K562 (cell line): ENCODE measurements around the gene CPT1C. TPM values are rescaled to one million over a fixed set of nuclear protein-coding genes. Genes with fewer than 3 reads are reported as not detected.

Source experiments
- ATAC-seq: fragments of 200-7000 bp; cut with Tn5 transposase; 3 replicates; pipeline ENCODE4 v1.9.1; 2020; ENCODE audit warnings: moderate library complexity
- BruUV-seq: library from RNA; stranded (reverse); fragments of 400-500 nt; replicated peaks from 2 replicates; lab custom pipeline; 2021; lab: Mats Ljungman, UMichigan
- CTCF ChIA-PET: fragments of 300-600 bp; formaldehyde crosslinking; extraction: SDS; loops from one replicate; lab custom pipeline; 2021; ENCODE audit warnings: low intra/inter-chr PET ratio; lab: Yijun Ruan, JAX
- POLR2A ChIA-PET: fragments of 300-600, 350-650 bp; sonication (Branson Sonifier 250); formaldehyde crosslinking; extraction: SDS; loops from one replicate; lab custom pipeline; 2021; ENCODE audit warnings: antibody characterized with exemption, inconsistent platforms; lab: Yijun Ruan, JAX
- DNase-seq, 4 experiments: peaks; one replicate each; pipeline versions ENCODE4 v3.0.0 to v3.0.0-alpha.2; 2011 to 2018; ENCODE audit warnings: low spot score in 3 of 4, mixed read lengths in 3 of 4; ENCODE audit errors: extremely low read depth in 1 of 4
- FAIRE-seq: peaks from 2 replicates; lab custom pipeline; 2011; peaks lifted over from hg19 to GRCh38; lab: Jason Lieb, UNC
- H2AFZ ChIP-seq: 2 replicates; pipeline ENCODE4 v1.6.0; 2011; ENCODE audit warnings: low read depth, low read length, control low read depth, inconsistent platforms
- H3K27ac ChIP-seq: fragments of 200-600 bp; 3 replicates; pipeline ENCODE4 v1.8.0; 2011; ENCODE audit warnings: low read depth, mild to moderate bottlenecking, control low read depth, inconsistent platforms, low read length, moderate library complexity, mixed read lengths; ENCODE audit errors: extremely low read depth
- H3K27me3 ChIP-seq, 2 experiments: fragments of 300-600 bp in 1 of 2; 2 replicates in 1 of 2; 3 replicates in 1 of 2; pipeline versions ENCODE4 v1.6.0 to v1.8.0; 2011; ENCODE audit warnings: inconsistent platforms in 2 of 2, low read length in 2 of 2, mild to moderate bottlenecking in 1 of 2, mixed read lengths in 1 of 2, moderate library complexity in 1 of 2; ENCODE audit not compliant: control insufficient read depth in 2 of 2, insufficient read depth in 2 of 2
- H3K36me3 ChIP-seq: fragments of 300-600 bp; 3 replicates; pipeline ENCODE4 v1.8.0; 2011; ENCODE audit warnings: mild to moderate bottlenecking, low read length, inconsistent platforms; ENCODE audit not compliant: control insufficient read depth, insufficient read depth
- H3K4me1 ChIP-seq, 2 experiments: fragments of 200-600 bp in 1 of 2; replicated peaks in 1 of 2; 2 replicates in 1 of 2; 3 replicates in 1 of 2; pipeline versions ENCODE4 v1.5.1 to v1.8.0; 2011; ENCODE audit warnings: inconsistent platforms in 2 of 2, low read length in 2 of 2, mild to moderate bottlenecking in 1 of 2, mixed read lengths in 1 of 2, moderate library complexity in 1 of 2; ENCODE audit not compliant: control insufficient read depth in 2 of 2, insufficient read depth in 2 of 2
- H3K4me2 ChIP-seq: 2 replicates; pipeline ENCODE4 v1.6.1; 2011; ENCODE audit warnings: low read length, control low read depth, inconsistent platforms, mixed read lengths; ENCODE audit not compliant: insufficient read depth
- H3K4me3 ChIP-seq: fragments of 200-600 bp; sonication (generic), shearing (Covaris generic); 2 replicates; pipeline ENCODE4 v1.5.1; 2016; ENCODE audit warnings: control low read depth, inconsistent platforms
- H3K79me2 ChIP-seq: fragments of 200-600 bp; 3 replicates; pipeline ENCODE4 v1.8.0; 2011; ENCODE audit warnings: low read length, inconsistent platforms; ENCODE audit not compliant: control insufficient read depth, insufficient read depth
- H3K9ac ChIP-seq, 2 experiments: 2 replicates each; pipeline versions ENCODE4 v1.6.0 to v1.6.1; 2011; ENCODE audit warnings: low read depth in 2 of 2, low read length in 2 of 2, control low read depth in 1 of 2, inconsistent platforms in 1 of 2, mild to moderate bottlenecking in 1 of 2, mixed read lengths in 1 of 2; ENCODE audit not compliant: insufficient read depth in 1 of 2
- H3K9me1 ChIP-seq: one replicate; pipeline ENCODE4 v1.6.0; 2011; ENCODE audit warnings: inconsistent platforms, mild to moderate bottlenecking, low read length, moderate library complexity; ENCODE audit not compliant: control insufficient read depth, insufficient read depth
- H3K9me3 ChIP-seq: replicated peaks from 2 replicates; pipeline ENCODE4 v1.5.1; 2011; ENCODE audit warnings: low read depth, low read length, inconsistent platforms; ENCODE audit not compliant: control insufficient read depth, insufficient read depth
- H4K20me1 ChIP-seq: replicated peaks from 2 replicates; pipeline ENCODE4 v1.6.1; 2011; ENCODE audit warnings: low read length, inconsistent platforms, mixed read lengths; ENCODE audit not compliant: control insufficient read depth, insufficient read depth
- FOXP1 ChIP-seq: sonication (generic); formaldehyde crosslinking; IDR thresholded peaks from 2 replicates; pipeline ENCODE4 v1.8.0; 2022; ENCODE audit warnings: mild to moderate bottlenecking, missing genetic modification reagents
- GABPB2 ChIP-seq: fragments of 250-450 bp; sonication (Bioruptor Pico); conservative IDR thresholded peaks from 2 replicates; pipeline ENCODE4 v1.5.1; 2021; ENCODE audit warnings: mild to moderate bottlenecking
- KLF16 ChIP-seq: IDR thresholded peaks from 2 replicates; pipeline ENCODE4 v1.6.1; 2016; ENCODE audit warnings: antibody characterized with exemption
- MCM3 ChIP-seq: fragments of 450-650 bp; IDR thresholded peaks from 2 replicates; pipeline ENCODE4 v1.6.1; 2016
- PATZ1 ChIP-seq: fragments of 250-450 bp; sonication (Bioruptor Pico); IDR thresholded peaks from 2 replicates; pipeline ENCODE4 v1.5.0; 2020; ENCODE audit warnings: mild to moderate bottlenecking, borderline replicate concordance
- POLR2H ChIP-seq: IDR thresholded peaks from 2 replicates; pipeline ENCODE4 v1.6.1; 2016; ENCODE audit warnings: missing genetic modification characterization, low read depth, mild to moderate bottlenecking, control low read depth, missing compliant biosample characterization, moderate library complexity
- SRSF7 ChIP-seq: fragments of 200-400 bp; formaldehyde crosslinking; optimal IDR thresholded peaks from 2 replicates; pipeline ENCODE3; 2017; ENCODE audit warnings: mild to moderate bottlenecking, low read depth, low read length
- USF2 ChIP-seq: sonication (generic); formaldehyde crosslinking; IDR thresholded peaks from 2 replicates; pipeline ENCODE4 v1.5.0; 2020; ENCODE audit warnings: missing genetic modification reagents
- WGBS: fragments of 100-300 bp; shearing (Covaris generic); methylation state at CpG from one replicate; pipeline ENCODE4 v1.1.6; 2016; ENCODE audit warnings: low coverage, mixed read lengths; ENCODE audit not compliant: insufficient coverage; ENCODE audit errors: missing lambda C conversion rate; 5-methylcytosine and 5-hydroxymethylcytosine counted together
- in situ Hi-C: fragments of 300-500 bp; cut with MboI; formaldehyde crosslinking; loops from 4 replicates; pipeline ENCODE4 v1.15.0; 2018; ENCODE audit warnings: inconsistent platforms, mixed read lengths
- intact Hi-C: fragments of 100-400 bp; cut with micrococcal nuclease; formaldehyde crosslinking; loops from 2 replicates; pipeline ENCODE4 v1.14.2; 2022
- polyA plus RNA-seq, 8 experiments: library from polyadenylated mRNA; depleted of rRNA in 4 of 8; stranded (reverse) in 5 of 8; unstranded in 3 of 8; fragments of >200 nt; fragmentation: Nextera tagmentation in 2 of 8; fragmentation: Illumina TruSeq in 1 of 8; extraction: Ambion mirVana in 2 of 8; extraction: Trizol in 1 of 8; gene quantifications; 2 replicates each; pipeline versions ENCODE4 v1.2.1 to v1.2.3, GENCODE V29; 2011 to 2014; ENCODE audit warnings: inconsistent platforms in 1 of 8, missing spikeins in 1 of 8
- total RNA-seq, 7 experiments: library from RNA; depleted of rRNA in 6 of 7; stranded (reverse); fragments of >200 nt in 6 of 7; fragmentation: Illumina TruSeq in 2 of 7; extraction: Trizol in 2 of 7; gene quantifications; 2 replicates each; pipeline versions ENCODE4 v1.2.1 to v1.2.3, GENCODE V29; 2011 to 2021; ENCODE audit warnings: low replicate concordance in 1 of 7
- TF ChIP-seq, protein P1 (sequence below), 2 experiments: fragments of 450-650 bp; IDR thresholded peaks; 2 replicates each; pipeline ENCODE4 v1.6.1; 2016; ENCODE audit warnings: mild to moderate bottlenecking in 2 of 2, borderline replicate concordance in 1 of 2, low read depth in 1 of 2, moderate library complexity in 1 of 2
- TF ChIP-seq, protein P2 (sequence below): fragments of 250-450 bp; sonication (Bioruptor Pico); IDR thresholded peaks from 2 replicates; pipeline ENCODE4 v1.8.0; 2022; ENCODE audit warnings: inconsistent platforms, mild to moderate bottlenecking, moderate library complexity, borderline replicate concordance

CPT1C gene
- total and polyA plus RNA-seq, 9 of the 15 experiments (the other 6 are each of a cell fraction or from before 2014, with no cell fraction given), result 1.9 to 12.3 (median 3.0) TPM

DNA sequence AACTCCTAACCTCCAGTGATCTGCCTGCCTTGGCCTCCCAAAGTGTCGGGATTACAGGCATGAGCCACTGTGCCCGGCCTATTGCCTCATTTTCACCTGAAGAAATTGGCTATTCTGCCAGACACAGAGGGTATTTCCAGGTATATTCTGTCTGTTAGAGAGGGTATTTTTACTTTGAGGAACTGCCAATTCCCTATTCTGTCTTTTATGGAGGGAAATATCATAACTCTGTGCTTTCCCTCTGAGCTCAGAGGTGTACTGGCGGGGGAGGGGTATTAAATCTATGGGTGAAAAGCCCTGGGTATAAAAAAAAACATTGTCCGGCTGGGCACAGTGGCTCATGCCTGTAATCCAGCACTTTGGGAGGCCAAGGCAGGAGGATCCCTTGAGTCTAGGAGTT, 47.4 kb downstream of the CPT1C start:
- BruUV-seq, result no TSS peak
- no peaks in the 10 kb centered on the region for H3K79me2 ChIP-seq
- intact Hi-C loops, result no loop called here
- no peak overlapping the region for H3K4me2 ChIP-seq
- no peak overlapping the region for H2AFZ ChIP-seq
- H3K27me3 ChIP-seq, result no peaks in the 10 kb centered on the region
- H4K20me1 ChIP-seq, result no peaks in the 10 kb centered on the region
- CTCF ChIA-PET, result no interaction called here
- POLR2A ChIA-PET, result no interaction called here
- WGBS, result 57% methylated on average over 4 of the region's 4 CpGs
- DNase-seq (no peak), FAIRE-seq (no peak), ATAC-seq (no peak)
- H3K9me1 ChIP-seq, result no peaks in the 10 kb centered on the region
- peaks cover 0 to 9% of the 10 kb centered on the region in 2 experiments; a peak in 3 of 5 replicates for H3K4me1 ChIP-seq
- no peak overlapping the region for H3K27ac ChIP-seq
- in situ Hi-C loops, result no loop called here
- H3K9ac ChIP-seq, result no peak overlapping the region
- H3K9me3 ChIP-seq, result no peaks in the 10 kb centered on the region; the same call in 1 of the 2 replicates
- no peak overlapping the region for H3K4me3 ChIP-seq
- H3K36me3 ChIP-seq, result no peaks in the 10 kb centered on the region
- TF ChIP-seq, protein P1, sequence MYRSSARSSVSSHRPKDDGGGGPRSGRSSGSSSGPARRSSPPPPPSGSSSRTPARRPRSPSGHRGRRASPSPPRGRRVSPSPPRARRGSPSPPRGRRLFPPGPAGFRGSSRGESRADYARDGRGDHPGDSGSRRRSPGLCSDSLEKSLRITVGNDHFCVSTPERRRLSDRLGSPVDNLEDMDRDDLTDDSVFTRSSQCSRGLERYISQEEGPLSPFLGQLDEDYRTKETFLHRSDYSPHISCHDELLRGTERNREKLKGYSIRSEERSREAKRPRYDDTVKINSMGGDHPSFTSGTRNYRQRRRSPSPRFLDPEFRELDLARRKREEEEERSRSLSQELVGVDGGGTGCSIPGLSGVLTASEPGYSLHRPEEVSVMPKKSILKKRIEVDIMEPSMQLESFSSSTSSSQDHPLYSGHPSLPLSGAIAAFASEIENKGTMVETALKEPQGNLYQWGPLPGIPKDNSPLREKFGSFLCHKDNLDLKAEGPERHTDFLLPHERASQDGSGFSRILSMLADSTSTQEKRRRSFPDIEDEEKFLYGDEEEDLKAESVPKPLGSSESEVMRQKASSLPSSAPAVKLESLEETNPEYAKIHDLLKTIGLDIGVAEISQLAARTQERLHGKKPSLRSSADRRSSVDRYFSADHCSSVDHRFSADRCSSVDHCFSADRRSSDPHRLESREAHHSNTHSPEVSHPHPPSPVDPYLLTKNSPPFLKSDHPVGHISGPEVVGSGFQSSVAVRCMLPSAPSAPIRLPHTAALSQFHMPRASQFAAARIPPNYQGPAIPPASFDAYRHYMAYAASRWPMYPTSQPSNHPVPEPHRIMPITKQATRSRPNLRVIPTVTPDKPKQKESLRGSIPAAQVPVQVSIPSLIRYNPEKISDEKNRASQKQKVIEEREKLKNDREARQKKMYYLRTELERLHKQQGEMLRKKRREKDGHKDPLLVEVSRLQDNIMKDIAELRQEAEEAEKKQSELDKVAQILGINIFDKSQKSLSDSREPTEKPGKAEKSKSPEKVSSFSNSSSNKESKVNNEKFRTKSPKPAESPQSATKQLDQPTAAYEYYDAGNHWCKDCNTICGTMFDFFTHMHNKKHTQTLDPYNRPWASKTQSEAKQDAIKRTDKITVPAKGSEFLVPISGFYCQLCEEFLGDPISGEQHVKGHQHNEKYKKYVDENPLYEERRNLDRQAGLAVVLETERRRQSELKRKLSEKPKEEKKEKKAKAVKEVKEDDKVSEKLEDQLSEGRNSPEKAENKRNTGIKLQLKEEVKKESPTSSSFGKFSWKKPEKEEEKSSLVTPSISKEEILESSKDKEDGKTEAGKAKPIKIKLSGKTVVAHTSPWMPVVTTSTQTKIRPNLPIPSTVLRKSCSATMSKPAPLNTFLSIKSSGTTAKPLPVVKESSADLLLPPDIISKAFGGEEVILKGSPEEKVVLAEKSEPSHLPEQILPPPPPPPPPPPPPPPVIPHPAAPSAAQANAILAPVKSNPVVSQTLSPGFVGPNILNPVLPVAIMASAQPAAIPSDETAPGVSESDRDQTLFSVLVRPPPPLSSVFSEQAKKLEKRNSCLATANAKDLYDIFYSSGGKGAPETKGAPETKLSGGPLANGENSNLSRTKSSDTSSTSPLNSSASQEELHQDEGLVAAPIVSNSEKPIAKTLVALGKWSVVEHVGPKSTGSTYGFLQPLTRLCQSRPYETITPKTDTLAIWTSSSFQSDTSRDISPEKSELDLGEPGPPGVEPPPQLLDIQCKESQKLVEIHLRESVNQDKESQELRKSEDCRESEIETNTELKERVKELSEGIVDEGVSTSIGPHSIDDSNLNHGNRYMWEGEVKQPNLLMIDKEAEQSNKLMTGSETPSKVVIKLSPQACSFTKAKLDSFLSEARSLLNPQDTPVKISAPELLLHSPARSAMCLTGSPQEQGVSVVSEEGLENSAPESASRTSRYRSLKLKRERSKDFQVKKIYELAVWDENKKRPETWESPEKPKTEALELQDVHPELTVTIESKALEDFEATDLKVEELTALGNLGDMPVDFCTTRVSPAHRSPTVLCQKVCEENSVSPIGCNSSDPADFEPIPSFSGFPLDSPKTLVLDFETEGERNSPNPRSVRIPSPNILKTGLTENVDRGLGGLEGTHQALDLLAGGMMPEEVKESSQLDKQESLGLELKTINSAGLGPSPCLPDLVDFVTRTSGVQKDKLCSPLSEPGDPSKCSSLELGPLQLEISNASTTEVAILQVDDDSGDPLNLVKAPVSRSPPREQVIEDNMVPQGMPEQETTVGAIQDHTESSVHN (IDR thresholded peaks at IDR 0.05; ENCODE audit: borderline replicate concordance in 1 of 2, low read depth in 1 of 2), result no peak
- no peak for TF ChIP-seq USF2
- TF ChIP-seq SRSF7, result no peak
- no peak for TF ChIP-seq GABPB2 (CRISPR knock-in tag)
- TF ChIP-seq MCM3, result no peak
- TF ChIP-seq FOXP1, result no peak
- TF ChIP-seq, protein P2, sequence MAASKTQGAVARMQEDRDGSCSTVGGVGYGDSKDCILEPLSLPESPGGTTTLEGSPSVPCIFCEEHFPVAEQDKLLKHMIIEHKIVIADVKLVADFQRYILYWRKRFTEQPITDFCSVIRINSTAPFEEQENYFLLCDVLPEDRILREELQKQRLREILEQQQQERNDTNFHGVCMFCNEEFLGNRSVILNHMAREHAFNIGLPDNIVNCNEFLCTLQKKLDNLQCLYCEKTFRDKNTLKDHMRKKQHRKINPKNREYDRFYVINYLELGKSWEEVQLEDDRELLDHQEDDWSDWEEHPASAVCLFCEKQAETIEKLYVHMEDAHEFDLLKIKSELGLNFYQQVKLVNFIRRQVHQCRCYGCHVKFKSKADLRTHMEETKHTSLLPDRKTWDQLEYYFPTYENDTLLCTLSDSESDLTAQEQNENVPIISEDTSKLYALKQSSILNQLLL (CRISPR knock-in tag), result no peak
- no peak for TF ChIP-seq KLF16
- TF ChIP-seq POLR2H (tag), result no peak
- TF ChIP-seq PATZ1 (CRISPR knock-in tag), result no peak
